Vagina (tissue), 2 donors: ENCODE results near the gene GHSR. TPM values are rescaled to one million over a fixed set of nuclear protein-coding genes. Genes with fewer than 3 reads are reported as not detected.

Experiments used
- DNase-seq, 2 donors: peaks; one replicate each; pipeline ENCODE4 v3.0.0-alpha.2; 2017; ENCODE audit errors: extremely low spot score in 2 of 2
- H3K27ac ChIP-seq: fragments of 200-600 bp; sonication (generic); one replicate; pipeline ENCODE4 v1.5.1; 2019
- H3K27me3 ChIP-seq: fragments of 200-600 bp; sonication (generic); one replicate; pipeline ENCODE4 v1.5.1; 2019
- H3K36me3 ChIP-seq, 2 donors: fragments of 200-600 bp; sonication (generic); one replicate each; pipeline ENCODE4 v1.5.1; 2017 to 2019
- H3K4me1 ChIP-seq: fragments of 200-600 bp; sonication (generic); one replicate; pipeline ENCODE4 v1.5.1; 2019
- H3K4me3 ChIP-seq, 2 donors: fragments of 200-600 bp; sonication (generic); 1 replicate in 1 of 2; 2 replicates in 1 of 2; pipeline ENCODE4 v1.5.1; 2016 to 2019
- H3K9me3 ChIP-seq: fragments of 200-600 bp; sonication (generic); one replicate; pipeline ENCODE4 v1.5.1; 2019
- CTCF ChIP-seq, 3 experiments: fragments of 450-650 bp in 2 of 3; fragments of 200-600 bp in 1 of 3; sonication (generic) in 1 of 3; IDR thresholded peaks; one replicate each; pipeline ENCODE4 v1.5.1; 2017 to 2019; ENCODE audit warnings: antibody characterized with exemption in 3 of 3, mild to moderate bottlenecking in 2 of 3, moderate library complexity in 2 of 3
- POLR2A ChIP-seq, 2 donors: fragments of 450-650 bp; IDR thresholded peaks; one replicate each; pipeline ENCODE4 v1.6.1; 2017; ENCODE audit warnings: antibody characterized with exemption in 2 of 2, mild to moderate bottlenecking in 2 of 2, moderate library complexity in 2 of 2
- POLR2AphosphoS5 ChIP-seq, 2 donors: sonication (generic); formaldehyde crosslinking; IDR thresholded peaks; one replicate each; pipeline ENCODE4 v1.9.0; 2017; ENCODE audit warnings: antibody characterized with exemption in 2 of 2, mild to moderate bottlenecking in 2 of 2, low read depth in 1 of 2; ENCODE audit not compliant: insufficient read depth in 1 of 2
- intact Hi-C: fragments of 100-400 bp; cut with DNase I; formaldehyde crosslinking; loops from one replicate; pipeline ENCODE4 v1.15.1; 2023
- total RNA-seq: library from RNA; depleted of rRNA; stranded (reverse); fragments of >200 nt; gene quantifications from one replicate; pipeline ENCODE4 v1.2.3, GENCODE V29; 2016

GHSR gene
- total RNA-seq, 1 donor from 2014 or later: not detected

- Histone ChIP-seq H3K27me3 (no peaks in the 10 kb centered on the region), H3K4me3 (no peak overlapping the region), H3K4me1 (no peaks in the 10 kb centered on the region), H3K27ac (no peak overlapping the region), H3K36me3 (no peaks in the 10 kb centered on the region), H3K9me3 (no peaks in the 10 kb centered on the region)
- no peak for TF ChIP-seq CTCF (IDR thresholded peaks at IDR 0.05)
- TF ChIP-seq POLR2AphosphoS5 (IDR thresholded peaks at IDR 0.05; ENCODE audit: insufficient read depth in 1 of 2, low read depth in 1 of 2): no peak
- intact Hi-C loops: no loop called here
- DNase-seq: no peak
Observed at GRCh38 chr3:172441581-172441980, 6.7 kb downstream of the GHSR start.

- H3K27ac ChIP-seq: no peak overlapping the region
- intact Hi-C loops: no loop called here
- no peaks in the 10 kb centered on the region for H3K9me3 ChIP-seq
- H3K4me1 ChIP-seq: no peaks in the 10 kb centered on the region
- H3K4me3 ChIP-seq: no peak overlapping the region
- H3K27me3 ChIP-seq: no peaks in the 10 kb centered on the region
- TF ChIP-seq CTCF (IDR thresholded peaks at IDR 0.05) (no peak), POLR2A (IDR thresholded peaks at IDR 0.05) (no peak), POLR2AphosphoS5 (IDR thresholded peaks at IDR 0.05; ENCODE audit: insufficient read depth in 1 of 2, low read depth in 1 of 2) (no peak)
- H3K36me3 ChIP-seq: no peaks in the 10 kb centered on the region
- no peak for DNase-seq
Observed at GRCh38 chr3:172438186-172438585, 10.1 kb downstream of the GHSR start.

- intact Hi-C loops: no loop called here
- no peaks in the 10 kb centered on the region for H3K27me3 ChIP-seq
- DNase-seq: no peak
- no peak overlapping the region for H3K27ac ChIP-seq
- no peaks in the 10 kb centered on the region for H3K9me3 ChIP-seq
- H3K4me1 ChIP-seq: no peaks in the 10 kb centered on the region
- H3K36me3 ChIP-seq: no peaks in the 10 kb centered on the region
- TF ChIP-seq POLR2A (IDR thresholded peaks at IDR 0.05) (no peak), POLR2AphosphoS5 (IDR thresholded peaks at IDR 0.05; ENCODE audit: insufficient read depth in 1 of 2, low read depth in 1 of 2) (no peak), CTCF (IDR thresholded peaks at IDR 0.05) (no peak)
- H3K4me3 ChIP-seq: no peak overlapping the region
Observed at GRCh38 chr3:172437713-172438112, 10.5 kb downstream of the GHSR start.

- Histone ChIP-seq H3K4me3 (no peak overlapping the region), H3K36me3 (no peaks in the 10 kb centered on the region), H3K9me3 (no peaks in the 10 kb centered on the region), H3K27ac (no peak overlapping the region), H3K4me1 (no peaks in the 10 kb centered on the region), H3K27me3 (no peaks in the 10 kb centered on the region)
- DNase-seq: no peak
- no peak for TF ChIP-seq CTCF (IDR thresholded peaks at IDR 0.05)
- no peak for TF ChIP-seq POLR2A (IDR thresholded peaks at IDR 0.05)
- no peak for TF ChIP-seq POLR2AphosphoS5 (IDR thresholded peaks at IDR 0.05; ENCODE audit: insufficient read depth in 1 of 2, low read depth in 1 of 2)
- intact Hi-C loops: no loop called here
Observed at GRCh38 chr3:172415323-172415722, 32.9 kb downstream of the GHSR start.

- DNase-seq: no peak
- Histone ChIP-seq H3K27me3 (no peaks in the 10 kb centered on the region), H3K9me3 (no peaks in the 10 kb centered on the region), H3K27ac (no peak overlapping the region), H3K36me3 (no peaks in the 10 kb centered on the region), H3K4me1 (no peaks in the 10 kb centered on the region), H3K4me3 (no peak overlapping the region)
- TF ChIP-seq POLR2AphosphoS5 (IDR thresholded peaks at IDR 0.05; ENCODE audit: insufficient read depth in 1 of 2, low read depth in 1 of 2): no peak
- no peak for TF ChIP-seq CTCF (IDR thresholded peaks at IDR 0.05)
- TF ChIP-seq POLR2A (IDR thresholded peaks at IDR 0.05): no peak
- intact Hi-C loops: no loop called here
Observed at GRCh38 chr3:172411478-172411947, 36.7 kb downstream of the GHSR start.
